GM06990 (cell line): Measurements from ENCODE around the gene SLC66A1.
"Not testable (repeated sequence)": the region's sequence is repeated elsewhere in the genome, so short reads cannot be mapped to it uniquely, and the experiment has no call there.

ENCODE experiments used
- DNase-seq: peaks from one replicate; pipeline ENCODE4 v3.0.0-alpha.2; 2011; ENCODE audit not compliant: insufficient read length; ENCODE audit errors: extremely low read depth
- H3K27me3 ChIP-seq: replicated peaks from 2 replicates; pipeline ENCODE4 v1.6.0; 2011; ENCODE audit warnings: low read length; ENCODE audit not compliant: control insufficient read depth, insufficient read depth
- H3K36me3 ChIP-seq: 2 replicates; pipeline ENCODE4 v1.5.1; 2011; ENCODE audit warnings: low read length; ENCODE audit not compliant: control insufficient read depth, insufficient read depth
- H3K4me3 ChIP-seq: replicated peaks from 2 replicates; pipeline ENCODE4 v1.5.1; 2011; ENCODE audit warnings: low read depth, mild to moderate bottlenecking, control low read depth, low read length
- TF ChIP-seq, protein P1 (sequence below): IDR thresholded peaks from 2 replicates; pipeline ENCODE4 v1.5.1; 2011; ENCODE audit warnings: low read length, control low read depth, mild to moderate bottlenecking, inconsistent platforms; ENCODE audit not compliant: insufficient read depth, poor library complexity, severe bottlenecking

Gene SLC66A1, protein sequence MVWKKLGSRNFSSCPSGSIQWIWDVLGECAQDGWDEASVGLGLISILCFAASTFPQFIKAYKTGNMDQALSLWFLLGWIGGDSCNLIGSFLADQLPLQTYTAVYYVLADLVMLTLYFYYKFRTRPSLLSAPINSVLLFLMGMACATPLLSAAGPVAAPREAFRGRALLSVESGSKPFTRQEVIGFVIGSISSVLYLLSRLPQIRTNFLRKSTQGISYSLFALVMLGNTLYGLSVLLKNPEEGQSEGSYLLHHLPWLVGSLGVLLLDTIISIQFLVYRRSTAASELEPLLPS

DNA sequence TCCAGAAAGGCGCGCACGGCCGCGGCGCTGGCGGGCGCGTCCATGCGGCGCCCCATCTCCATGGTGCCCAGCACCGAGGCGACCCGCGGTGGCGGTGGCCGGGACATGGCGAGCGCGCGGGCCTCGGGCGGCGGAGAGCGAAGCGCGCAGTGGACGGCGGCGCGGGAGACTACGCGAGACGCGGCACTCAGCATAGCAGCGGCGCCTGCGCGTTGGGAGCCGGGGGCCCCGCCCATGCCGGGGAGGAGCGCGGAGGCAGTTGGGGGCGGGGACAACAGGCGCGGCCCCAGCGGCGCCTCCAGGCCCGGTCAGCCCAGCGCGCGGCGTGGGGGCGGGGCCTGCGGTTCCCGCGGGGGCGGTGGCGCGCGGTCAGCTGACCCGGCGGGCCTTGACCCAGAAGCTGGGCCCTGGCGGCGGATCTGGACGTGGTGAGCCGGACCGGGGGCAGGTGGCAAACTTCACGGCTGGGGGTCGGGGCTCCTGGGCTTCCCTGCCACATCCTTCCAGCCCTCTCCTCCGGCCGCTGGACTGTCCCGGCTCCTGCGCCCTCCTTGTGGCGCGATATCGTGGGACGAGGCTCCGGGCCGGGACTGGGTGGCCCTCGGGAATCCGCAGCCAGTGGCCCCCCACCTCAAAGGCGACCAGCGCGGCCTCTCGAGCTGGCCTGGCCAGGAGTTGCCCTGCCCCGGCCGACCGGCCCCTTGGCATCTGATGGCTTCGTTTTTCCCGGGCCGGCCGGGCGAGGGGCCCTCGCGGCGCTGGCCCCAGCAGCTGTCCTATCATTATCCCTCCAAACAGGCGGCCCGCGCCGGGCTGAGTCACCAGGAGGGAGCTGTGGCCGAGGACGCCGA, at the start of gene SLC66A1, which contains the start of gene AKR7A2:
Gene SLC66A1, plus strand, starts transcription at position 396 of the 851 bp plus-strand sequence. CDS start 5,352 bp downstream, outside the sequence.
Gene AKR7A2, minus strand, starts transcription at position 214 of the 851 bp plus-strand sequence. Its CDS starts 20 bp downstream, at position 194.
- peak within 1 kb of the TSS; percentile 82 for H3K4me3 ChIP-seq

DNA sequence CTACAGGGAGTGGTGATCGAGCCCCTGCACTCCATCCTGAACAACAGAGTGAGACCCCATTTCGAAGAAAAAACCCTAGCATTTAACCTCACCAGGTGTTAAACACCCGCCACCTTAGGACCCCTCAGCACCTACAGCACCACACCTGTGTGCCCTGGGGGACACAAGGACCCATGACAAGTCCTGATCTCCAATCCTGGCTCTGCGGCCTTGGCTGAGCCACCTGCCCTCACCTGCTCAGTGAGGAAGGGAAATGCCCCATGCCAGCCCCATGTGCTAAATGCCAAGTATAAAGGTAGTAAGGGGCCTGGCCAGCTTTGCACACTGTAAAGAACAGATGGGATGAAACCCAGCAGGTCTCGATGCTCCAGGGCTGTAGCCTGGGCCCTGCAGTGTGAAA, 49.4 kb upstream of the SLC66A1 start:
- TF ChIP-seq, protein P1, sequence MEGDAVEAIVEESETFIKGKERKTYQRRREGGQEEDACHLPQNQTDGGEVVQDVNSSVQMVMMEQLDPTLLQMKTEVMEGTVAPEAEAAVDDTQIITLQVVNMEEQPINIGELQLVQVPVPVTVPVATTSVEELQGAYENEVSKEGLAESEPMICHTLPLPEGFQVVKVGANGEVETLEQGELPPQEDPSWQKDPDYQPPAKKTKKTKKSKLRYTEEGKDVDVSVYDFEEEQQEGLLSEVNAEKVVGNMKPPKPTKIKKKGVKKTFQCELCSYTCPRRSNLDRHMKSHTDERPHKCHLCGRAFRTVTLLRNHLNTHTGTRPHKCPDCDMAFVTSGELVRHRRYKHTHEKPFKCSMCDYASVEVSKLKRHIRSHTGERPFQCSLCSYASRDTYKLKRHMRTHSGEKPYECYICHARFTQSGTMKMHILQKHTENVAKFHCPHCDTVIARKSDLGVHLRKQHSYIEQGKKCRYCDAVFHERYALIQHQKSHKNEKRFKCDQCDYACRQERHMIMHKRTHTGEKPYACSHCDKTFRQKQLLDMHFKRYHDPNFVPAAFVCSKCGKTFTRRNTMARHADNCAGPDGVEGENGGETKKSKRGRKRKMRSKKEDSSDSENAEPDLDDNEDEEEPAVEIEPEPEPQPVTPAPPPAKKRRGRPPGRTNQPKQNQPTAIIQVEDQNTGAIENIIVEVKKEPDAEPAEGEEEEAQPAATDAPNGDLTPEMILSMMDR = no peak
- DNase-seq = no peak
- Histone ChIP-seq H3K36me3 (peaks cover 23% of the 10 kb centered on the region), H3K27me3 (no peaks in the 10 kb centered on the region), H3K4me3 (no peak overlapping the region)

More for the DNA sequence above, at the start of gene SLC66A1, which contains the start of gene AKR7A2:
- peak; percentile 94 for DNase-seq
- no peaks in the 10 kb centered on the region for H3K27me3 ChIP-seq
- H3K36me3 ChIP-seq = no peaks in the 10 kb centered on the region; the same call in 1 of the 2 replicates
- TF ChIP-seq, protein P1 = no peak

DNA sequence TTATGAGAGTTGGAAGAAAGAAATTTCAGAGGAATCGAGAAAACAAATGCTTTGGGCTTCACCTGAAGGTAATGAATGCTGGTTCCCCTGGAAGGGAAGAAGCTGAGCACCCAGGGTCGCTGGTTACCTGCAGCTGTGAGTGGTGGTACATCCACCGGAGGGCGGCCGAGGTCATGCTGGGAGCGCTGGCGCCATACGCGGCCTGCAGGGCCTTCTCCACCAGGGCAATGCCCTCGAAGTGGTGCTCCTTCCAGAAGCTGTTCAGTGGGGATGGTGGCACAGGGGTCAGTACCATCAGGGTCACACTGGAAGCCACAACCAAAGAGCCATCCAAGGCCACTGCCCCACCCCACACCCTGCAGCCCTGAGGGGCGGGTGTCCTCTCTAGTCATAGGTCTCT, 43.7 kb upstream of the SLC66A1 start:
- TF ChIP-seq, protein P1 = no peak
- no peaks in the 10 kb centered on the region for H3K27me3 ChIP-seq
- no peak for DNase-seq
- no peaks in the 10 kb centered on the region for H3K36me3 ChIP-seq
- no peak overlapping the region for H3K4me3 ChIP-seq

DNA sequence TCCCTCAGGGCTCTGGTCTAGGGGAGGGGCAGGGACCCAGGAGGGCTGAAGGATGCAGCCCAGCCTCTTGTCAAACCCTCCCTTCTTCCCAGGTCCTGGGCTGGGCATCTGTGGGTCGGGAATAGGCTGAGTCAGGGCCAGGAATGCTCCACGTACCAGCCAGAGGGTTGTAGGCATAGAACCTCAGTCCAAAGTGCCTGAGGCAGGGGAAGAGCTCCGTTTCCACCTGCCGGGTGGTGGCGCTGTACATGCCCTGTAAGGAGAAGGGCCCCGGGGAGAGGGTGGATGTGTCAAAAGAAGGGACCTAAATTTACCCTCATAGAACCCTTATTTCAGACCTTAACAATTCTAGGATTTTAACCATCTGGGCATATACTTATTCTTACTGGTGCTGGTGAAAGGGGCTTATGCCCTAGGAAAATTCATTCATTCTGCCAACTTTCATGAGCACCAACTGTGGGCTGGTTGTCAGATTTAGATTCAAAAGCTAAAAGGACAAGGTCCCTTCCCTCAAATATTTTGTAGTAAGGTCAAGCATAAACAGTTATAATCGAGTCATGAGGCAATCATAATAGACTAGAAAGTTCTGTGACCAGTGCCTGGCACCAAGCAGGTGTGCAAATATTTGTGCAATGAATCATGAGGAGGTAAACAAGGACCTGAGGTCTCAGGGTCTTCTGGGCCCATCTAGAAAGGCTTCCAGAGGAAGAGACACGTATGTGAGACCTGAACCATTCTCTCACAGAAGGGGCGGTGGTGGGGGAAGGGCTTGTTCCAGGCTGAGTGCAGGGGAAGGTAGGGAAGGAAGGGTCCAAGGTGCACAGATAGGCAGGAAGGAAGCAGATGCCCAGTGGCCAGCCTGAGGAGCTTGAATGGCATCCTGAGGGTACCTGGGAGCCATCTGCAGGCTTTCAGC, 42.4 kb upstream of the SLC66A1 start:
- not testable (repeated sequence) for DNase-seq, H3K27me3 ChIP-seq, H3K36me3 ChIP-seq, H3K4me3 ChIP-seq

DNA sequence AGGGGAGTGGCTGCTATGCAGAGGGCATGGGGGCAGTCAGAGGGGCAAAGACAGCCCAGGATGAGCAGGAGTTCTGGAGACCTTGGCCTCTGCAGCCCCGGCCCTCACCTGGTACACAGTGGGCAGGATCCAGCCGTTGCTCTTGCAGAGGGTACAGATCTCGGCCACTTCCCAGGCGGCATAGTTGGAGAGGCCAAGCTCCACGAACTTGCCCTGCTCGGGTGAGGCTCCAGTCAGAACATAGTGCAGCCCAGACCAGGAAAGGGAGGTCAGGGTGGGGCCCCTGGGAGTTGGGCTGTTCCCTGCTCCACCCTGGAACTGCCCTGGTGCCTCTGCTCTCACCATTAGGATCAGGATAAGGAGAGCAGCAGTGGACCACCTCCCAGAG, 41.8 kb upstream of the SLC66A1 start:
- not testable (repeated sequence) for DNase-seq, H3K4me3 ChIP-seq, H3K36me3 ChIP-seq, H3K27me3 ChIP-seq

DNA sequence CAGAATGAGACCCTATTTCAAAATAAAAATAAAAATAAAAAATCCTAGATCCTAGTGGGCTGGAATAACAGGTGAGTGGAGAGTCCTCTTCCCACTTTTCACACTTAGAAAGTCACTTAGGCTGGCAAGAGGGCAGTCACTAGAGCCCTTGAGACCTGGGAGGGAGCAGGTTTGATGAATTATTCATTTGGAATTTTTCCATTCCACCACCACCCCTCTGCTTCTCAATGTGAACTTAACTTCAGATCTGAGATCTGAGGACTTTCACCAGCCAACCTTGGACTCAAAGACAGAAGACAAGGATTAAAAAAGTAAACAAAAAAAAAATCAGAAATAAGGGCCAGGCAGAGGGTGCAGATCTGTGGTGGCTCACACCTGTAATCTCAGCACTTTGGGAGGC, 40.1 kb upstream of the SLC66A1 start:
- no peak overlapping the region for H3K4me3 ChIP-seq
- no peak for DNase-seq
- no peaks in the 10 kb centered on the region for H3K36me3 ChIP-seq
- no peaks in the 10 kb centered on the region for H3K27me3 ChIP-seq
- TF ChIP-seq, protein P1 = no peak
